ENCODE measurements around the gene MUC2.

- TF ChIP-seq, protein P1, sequence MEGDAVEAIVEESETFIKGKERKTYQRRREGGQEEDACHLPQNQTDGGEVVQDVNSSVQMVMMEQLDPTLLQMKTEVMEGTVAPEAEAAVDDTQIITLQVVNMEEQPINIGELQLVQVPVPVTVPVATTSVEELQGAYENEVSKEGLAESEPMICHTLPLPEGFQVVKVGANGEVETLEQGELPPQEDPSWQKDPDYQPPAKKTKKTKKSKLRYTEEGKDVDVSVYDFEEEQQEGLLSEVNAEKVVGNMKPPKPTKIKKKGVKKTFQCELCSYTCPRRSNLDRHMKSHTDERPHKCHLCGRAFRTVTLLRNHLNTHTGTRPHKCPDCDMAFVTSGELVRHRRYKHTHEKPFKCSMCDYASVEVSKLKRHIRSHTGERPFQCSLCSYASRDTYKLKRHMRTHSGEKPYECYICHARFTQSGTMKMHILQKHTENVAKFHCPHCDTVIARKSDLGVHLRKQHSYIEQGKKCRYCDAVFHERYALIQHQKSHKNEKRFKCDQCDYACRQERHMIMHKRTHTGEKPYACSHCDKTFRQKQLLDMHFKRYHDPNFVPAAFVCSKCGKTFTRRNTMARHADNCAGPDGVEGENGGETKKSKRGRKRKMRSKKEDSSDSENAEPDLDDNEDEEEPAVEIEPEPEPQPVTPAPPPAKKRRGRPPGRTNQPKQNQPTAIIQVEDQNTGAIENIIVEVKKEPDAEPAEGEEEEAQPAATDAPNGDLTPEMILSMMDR (IDR thresholded peaks at IDR 0.05; ENCODE audit: insufficient read depth, low read length), result no peak
- TF ChIP-seq, protein P2, sequence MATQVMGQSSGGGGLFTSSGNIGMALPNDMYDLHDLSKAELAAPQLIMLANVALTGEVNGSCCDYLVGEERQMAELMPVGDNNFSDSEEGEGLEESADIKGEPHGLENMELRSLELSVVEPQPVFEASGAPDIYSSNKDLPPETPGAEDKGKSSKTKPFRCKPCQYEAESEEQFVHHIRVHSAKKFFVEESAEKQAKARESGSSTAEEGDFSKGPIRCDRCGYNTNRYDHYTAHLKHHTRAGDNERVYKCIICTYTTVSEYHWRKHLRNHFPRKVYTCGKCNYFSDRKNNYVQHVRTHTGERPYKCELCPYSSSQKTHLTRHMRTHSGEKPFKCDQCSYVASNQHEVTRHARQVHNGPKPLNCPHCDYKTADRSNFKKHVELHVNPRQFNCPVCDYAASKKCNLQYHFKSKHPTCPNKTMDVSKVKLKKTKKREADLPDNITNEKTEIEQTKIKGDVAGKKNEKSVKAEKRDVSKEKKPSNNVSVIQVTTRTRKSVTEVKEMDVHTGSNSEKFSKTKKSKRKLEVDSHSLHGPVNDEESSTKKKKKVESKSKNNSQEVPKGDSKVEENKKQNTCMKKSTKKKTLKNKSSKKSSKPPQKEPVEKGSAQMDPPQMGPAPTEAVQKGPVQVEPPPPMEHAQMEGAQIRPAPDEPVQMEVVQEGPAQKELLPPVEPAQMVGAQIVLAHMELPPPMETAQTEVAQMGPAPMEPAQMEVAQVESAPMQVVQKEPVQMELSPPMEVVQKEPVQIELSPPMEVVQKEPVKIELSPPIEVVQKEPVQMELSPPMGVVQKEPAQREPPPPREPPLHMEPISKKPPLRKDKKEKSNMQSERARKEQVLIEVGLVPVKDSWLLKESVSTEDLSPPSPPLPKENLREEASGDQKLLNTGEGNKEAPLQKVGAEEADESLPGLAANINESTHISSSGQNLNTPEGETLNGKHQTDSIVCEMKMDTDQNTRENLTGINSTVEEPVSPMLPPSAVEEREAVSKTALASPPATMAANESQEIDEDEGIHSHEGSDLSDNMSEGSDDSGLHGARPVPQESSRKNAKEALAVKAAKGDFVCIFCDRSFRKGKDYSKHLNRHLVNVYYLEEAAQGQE (IDR thresholded peaks at IDR 0.05; ENCODE audit: insufficient replicate concordance, low read depth), result no peak
- TF ChIP-seq POLR2AphosphoS5 (IDR thresholded peaks at IDR 0.05; ENCODE audit: low read depth), result no peak
- no peak for TF ChIP-seq GABPA (IDR thresholded peaks at IDR 0.05; ENCODE audit: low read depth)
Observed at GRCh38 chr11:1036303-1036923, 38.3 kb upstream of the MUC2 start, which contains the start of gene MUC6.
